PC-3 (cell line): ENCODE results near the gene SMIM10. TPM values are rescaled to one million over a fixed set of nuclear protein-coding genes. Genes with fewer than 3 reads are reported as not detected.
"Not testable (repeated sequence)": the region's sequence is repeated elsewhere in the genome, so short reads cannot be mapped to it uniquely, and the experiment has no call there.

Experiments
- ATAC-seq: fragments of 200-7000 bp; cut with Tn5 transposase; 2 replicates; pipeline ENCODE4 v1.9.1; 2020; ENCODE audit warnings: mild to moderate bottlenecking, moderate library complexity
- BruUV-seq: library from RNA; stranded (reverse); fragments of 400-500 nt; replicated peaks from 2 replicates; lab custom pipeline; 2021; lab: Mats Ljungman, UMichigan
- CTCF ChIA-PET: fragments of 300-600 bp; sonication (Branson Sonifier 250); formaldehyde crosslinking; loops from one replicate; lab custom pipeline; 2022; ENCODE audit warnings: antibody characterized with exemption; lab: Charles Lee
- POLR2A ChIA-PET: fragments of 300-600 bp; sonication (Branson Sonifier 250); formaldehyde crosslinking; loops from one replicate; lab custom pipeline; 2022; ENCODE audit warnings: antibody characterized with exemption; ENCODE audit not compliant: unreplicated experiment; lab: Charles Lee
- DNase-seq: peaks from one replicate; pipeline ENCODE4 v3.0.0-alpha.2; 2015
- H2AFZ ChIP-seq: fragments of 300-600 bp; sonication (generic); 2 replicates; pipeline ENCODE4 v1.6.0; 2016; ENCODE audit warnings: antibody characterized with exemption, low read length
- H3F3A ChIP-seq: fragments of 300-600 bp; sonication (generic); one replicate; pipeline ENCODE4 v1.6.0; 2017; ENCODE audit warnings: antibody characterized with exemption, low read length, control low read depth, mild to moderate bottlenecking; ENCODE audit not compliant: unreplicated experiment
- H3K27ac ChIP-seq: fragments of 300-600 bp; sonication (generic); 2 replicates; pipeline ENCODE4 v1.5.1; 2016; ENCODE audit warnings: mild to moderate bottlenecking, low read length
- H3K27me3 ChIP-seq: fragments of 300-600 bp; sonication (generic); 2 replicates; pipeline ENCODE4 v1.6.1; 2016; ENCODE audit warnings: low read length, mixed read lengths
- H3K36me3 ChIP-seq: fragments of 300-600 bp; sonication (generic); 2 replicates; pipeline ENCODE4 v1.6.1; 2016; ENCODE audit warnings: low read depth, mixed run types, low read length, mixed read lengths
- H3K4me1 ChIP-seq: fragments of 300-600 bp; sonication (generic); 2 replicates; pipeline ENCODE4 v1.5.1; 2016; ENCODE audit warnings: low read length; ENCODE audit not compliant: insufficient read depth
- H3K4me2 ChIP-seq: fragments of 300-600 bp; sonication (generic); 2 replicates; pipeline ENCODE4 v1.6.0; 2016; ENCODE audit warnings: low read length
- H3K4me3 ChIP-seq: fragments of 300-600 bp; sonication (generic); 2 replicates; pipeline ENCODE4 v1.5.1; 2016; ENCODE audit warnings: mild to moderate bottlenecking, low read length, mixed read lengths
- H3K79me2 ChIP-seq: fragments of 300-600 bp; sonication (generic); 2 replicates; pipeline ENCODE4 v1.6.1; 2017; ENCODE audit warnings: low read length, mixed read lengths
- H3K9ac ChIP-seq: fragments of 300-600 bp; sonication (generic); 2 replicates; pipeline ENCODE4 v1.6.0; 2016; ENCODE audit warnings: mild to moderate bottlenecking, low read length
- H3K9me2 ChIP-seq: fragments of 300-600 bp; sonication (generic); replicated peaks from 2 replicates; pipeline ENCODE4 v1.6.1; 2016; ENCODE audit warnings: mixed run types, low read length, mixed read lengths
- H3K9me3 ChIP-seq: fragments of 300-600 bp; sonication (generic); 2 replicates; pipeline ENCODE4 v1.6.1; 2016; ENCODE audit warnings: low read length, mixed read lengths
- H4K20me1 ChIP-seq: fragments of 300-600 bp; sonication (generic); 2 replicates; pipeline ENCODE4 v1.6.1; 2016; ENCODE audit warnings: low read length, mixed read lengths
- intact Hi-C: fragments of 100-400 bp; cut with micrococcal nuclease; formaldehyde crosslinking; loops from 2 replicates; pipeline ENCODE4 v1.9.0; 2023
- total RNA-seq: library from RNA; depleted of rRNA; stranded (reverse); fragments of >200 nt; gene quantifications from 2 replicates; pipeline ENCODE4 v1.2.3, GENCODE V29; 2014; rRNA removed

SMIM10 gene
- total RNA-seq, 1 experiment from 2014 or later = not detected

DNA sequence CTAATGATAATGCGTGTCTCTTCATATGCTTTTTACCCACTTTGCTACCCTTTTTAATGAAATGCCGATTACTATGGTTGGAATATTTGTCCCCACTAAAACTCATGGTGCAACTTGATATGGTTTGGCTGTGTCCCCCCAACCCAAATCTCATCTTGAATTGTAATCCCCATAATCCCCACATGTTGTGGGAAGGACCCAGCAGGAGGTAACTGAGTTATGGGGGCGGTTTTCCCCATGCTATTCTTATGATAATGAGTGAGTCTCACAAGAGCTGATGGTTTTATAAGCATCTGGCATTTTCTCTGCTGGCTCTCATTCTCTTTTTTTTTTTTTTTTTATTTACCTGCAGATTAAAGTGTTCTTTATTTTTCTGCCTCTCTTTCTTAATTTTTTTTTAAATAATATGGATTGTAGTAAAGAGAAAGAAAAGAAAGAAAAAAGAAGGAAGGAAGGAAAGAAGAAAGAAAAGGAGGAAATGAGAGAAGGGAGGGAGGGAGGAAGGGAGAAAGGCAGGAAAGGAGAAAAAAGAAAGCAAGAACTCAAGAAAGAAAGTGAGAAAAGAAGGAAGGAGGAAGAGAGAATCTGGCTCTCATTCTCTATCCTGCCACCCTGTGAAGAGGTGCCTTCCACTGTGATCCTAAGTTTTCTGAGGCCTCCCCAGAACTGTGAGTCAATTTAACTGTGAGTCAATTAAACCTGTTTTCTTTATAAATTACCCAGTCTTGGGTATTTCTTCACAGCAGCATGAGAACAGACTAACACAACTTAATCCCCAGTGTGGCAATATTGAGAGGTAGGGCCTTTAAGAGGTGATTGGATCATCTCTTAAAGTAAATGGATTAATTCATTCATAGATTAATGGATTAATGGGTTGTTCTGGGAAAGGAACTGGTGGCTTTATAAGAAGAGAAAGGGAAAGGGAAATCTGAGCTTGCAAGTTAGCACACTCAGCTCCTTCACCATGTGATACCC, 50.6 kb downstream of the SMIM10 start:
- H3K9ac ChIP-seq, H3F3A ChIP-seq, POLR2A ChIA-PET, DNase-seq, H3K9me3 ChIP-seq, H2AFZ ChIP-seq, ATAC-seq, intact Hi-C loops, H4K20me1 ChIP-seq, H3K4me3 ChIP-seq, H3K4me2 ChIP-seq, H3K79me2 ChIP-seq, H3K36me3 ChIP-seq, H3K9me2 ChIP-seq, CTCF ChIA-PET, H3K27ac ChIP-seq, BruUV-seq, H3K4me1 ChIP-seq, H3K27me3 ChIP-seq: not testable (repeated sequence)

Other genes starting within 250 kb of the SMIM10 start
- gene PABIR2, start 193.8 kb upstream of the SMIM10 start, total RNA-seq = 12.0 and 13.9 TPM in 2 replicates
- 16.0 and 27.5 TPM in 2 replicates for gene MOSPD1, start 75.7 kb upstream of the SMIM10 start, total RNA-seq
- 12.6 and 14.9 TPM in 2 replicates for gene RTL8B, start 31.6 kb downstream of the SMIM10 start, total RNA-seq
- 57.0 and 59.6 TPM in 2 replicates for gene RTL8C, start 41.4 kb downstream of the SMIM10 start, total RNA-seq
- 19.7 and 21.8 TPM in 2 replicates for gene RTL8A, start 61.1 kb downstream of the SMIM10 start, total RNA-seq
- 0.29 TPM in 1 of 2 replicates, not detected in the other for gene SMIM10L2B, start 107.7 kb downstream of the SMIM10 start, total RNA-seq
- gene ETDB, start 129.5 kb downstream of the SMIM10 start, total RNA-seq = not detected in 2 replicates
- not detected in 2 replicates for gene CT55, start 180.4 kb downstream of the SMIM10 start, total RNA-seq